ENCODE results near the gene BLZF1.
A peak's percentile ranks its signal among the peaks of the same experiment; 100 is the strongest.
"Not testable (repeated sequence)": the region's sequence is repeated elsewhere in the genome, so short reads cannot be mapped to it uniquely, and the experiment has no call there.

Gene BLZF1

DNA sequence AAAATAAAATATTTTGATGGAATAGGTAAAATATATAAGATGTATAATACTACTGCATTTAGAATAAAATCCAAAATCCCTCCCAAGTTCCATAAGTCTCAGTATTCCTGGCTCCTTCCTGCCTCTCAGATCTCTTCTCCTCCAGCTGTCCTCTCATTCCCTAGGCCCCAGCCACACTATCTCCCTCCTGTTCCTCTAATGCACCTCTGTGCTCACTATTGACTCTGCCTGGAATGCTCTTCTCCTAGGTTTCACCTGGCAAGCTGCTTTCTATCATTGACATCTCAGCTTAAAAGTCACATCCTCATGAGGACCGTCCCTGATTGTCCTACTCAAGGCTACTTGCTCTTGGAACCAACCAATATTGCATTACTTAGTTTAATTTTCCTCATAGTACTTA, 7.6 kb upstream of the BLZF1 start:
- no peak for DNase-seq (ENCODE audit: low read depth)

DNA sequence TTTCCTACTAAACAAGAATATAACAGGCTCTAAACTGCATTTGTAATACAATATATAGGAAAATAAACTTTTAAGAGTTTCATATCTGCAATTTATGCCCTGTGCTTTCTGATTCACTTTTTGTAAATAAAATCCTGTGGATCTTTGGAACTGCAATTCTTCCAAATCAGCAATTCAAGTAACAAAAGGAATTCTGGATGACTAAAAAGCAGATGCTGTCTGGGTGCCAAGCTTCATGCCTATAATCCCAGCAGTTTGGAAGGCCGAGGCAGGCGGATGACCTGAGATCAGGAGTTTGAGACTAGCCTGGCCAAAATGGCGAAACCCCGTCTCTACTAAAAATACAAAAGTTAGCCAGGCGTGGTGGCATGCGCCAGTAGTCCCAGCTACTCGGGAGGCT, 6.7 kb upstream of the BLZF1 start:
- DNase-seq (ENCODE audit: low read depth) = peak; percentile 4

DNA sequence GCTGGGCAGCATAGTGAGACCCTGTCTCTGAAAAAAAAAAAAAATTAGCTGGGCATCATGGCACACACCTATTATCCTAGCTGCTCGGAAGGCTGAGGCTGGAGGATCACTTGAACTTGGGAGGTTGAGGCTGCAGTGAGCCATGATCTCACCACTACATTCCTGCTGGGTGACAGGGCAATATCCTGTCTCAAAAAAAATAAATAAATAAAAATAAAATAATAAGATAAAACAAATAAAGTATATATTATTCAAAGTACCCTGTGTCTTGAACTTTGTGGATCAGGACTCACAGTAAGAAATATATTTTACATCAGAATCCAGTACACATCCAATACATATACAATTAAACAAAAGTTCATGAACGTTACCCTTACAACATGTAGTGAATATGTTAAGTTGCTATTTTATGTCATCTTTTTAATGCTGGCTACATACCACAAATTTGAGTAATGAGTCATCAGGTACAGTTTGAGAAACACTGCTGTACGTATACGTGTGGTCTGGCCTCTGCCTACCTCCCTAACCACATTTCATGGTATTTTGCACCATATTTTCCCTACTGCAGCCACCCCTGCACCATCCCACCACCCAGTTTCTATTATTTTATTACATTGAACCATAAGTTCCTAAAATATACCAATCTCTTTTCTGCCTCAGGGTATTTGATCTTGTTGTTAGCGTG, 4.8 kb upstream of the BLZF1 start:
- DNase-seq (ENCODE audit: low read depth) = peak; percentile 70

DNA sequence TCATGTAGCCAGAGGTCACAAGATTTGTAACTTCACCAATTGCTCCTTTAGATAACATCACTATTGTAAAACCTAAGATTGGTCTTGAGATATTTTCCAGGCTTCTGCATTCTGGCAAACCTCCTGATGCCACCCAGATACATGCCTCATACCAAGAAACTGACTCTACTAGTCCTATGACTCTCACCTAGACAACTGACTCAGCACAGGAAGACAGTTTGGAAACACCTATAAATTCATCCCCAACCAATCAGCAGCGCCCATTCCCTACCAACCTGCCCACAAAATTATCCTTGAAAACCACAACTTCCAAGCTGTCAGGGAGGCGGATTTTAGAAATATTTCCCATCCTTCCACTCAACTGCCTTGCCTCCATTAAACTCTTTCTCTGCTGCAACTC, 3.0 kb upstream of the BLZF1 start:
- DNase-seq (ENCODE audit: low read depth) = no peak

DNA sequence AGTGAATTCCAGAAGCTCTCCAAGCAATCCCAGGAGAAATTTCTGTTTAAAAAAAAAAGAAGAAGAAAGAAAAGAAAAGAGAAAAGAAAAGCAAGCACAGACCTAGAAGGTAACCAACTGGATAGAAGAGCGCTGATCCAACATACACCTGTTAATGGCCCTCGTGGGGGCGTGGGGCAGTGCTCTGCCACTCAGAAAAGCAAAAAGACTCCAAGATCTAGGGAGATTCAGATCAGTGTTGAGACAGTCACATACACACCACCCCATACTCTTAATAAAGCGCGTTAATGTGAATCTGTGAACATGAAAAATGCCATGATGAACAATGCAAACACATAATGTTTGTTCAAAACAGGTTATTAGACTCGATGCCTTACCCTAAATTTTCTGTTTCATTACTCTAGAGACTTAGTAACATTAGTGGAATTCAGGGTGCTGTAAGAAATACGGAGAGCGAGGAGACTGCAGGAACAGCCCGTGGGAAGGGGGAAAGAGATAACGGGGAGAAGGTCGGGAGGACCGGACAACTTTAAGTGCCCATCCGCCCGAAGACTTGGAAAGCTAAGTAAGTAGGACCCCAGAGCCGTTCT, 804 bp upstream of the BLZF1 start:
- no peak for DNase-seq (ENCODE audit: low read depth)

DNA sequence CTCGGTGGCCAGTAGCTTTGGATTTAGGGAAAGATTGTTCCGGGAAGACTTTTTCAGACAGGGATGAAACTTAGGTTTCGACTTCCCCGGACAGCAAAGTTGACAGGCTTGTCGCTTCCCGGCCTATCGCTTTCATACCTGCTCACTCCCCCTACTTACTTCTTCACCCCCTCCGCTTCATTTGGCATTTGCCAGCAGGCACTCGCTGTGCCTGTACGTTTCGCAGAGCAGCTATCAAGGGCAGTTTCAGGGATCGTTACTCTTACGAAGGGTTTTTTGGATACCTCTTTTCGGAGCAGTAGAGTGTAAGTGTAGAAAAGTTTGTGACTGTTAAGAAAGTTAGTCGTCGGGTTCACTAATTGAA, 393 bp downstream of the BLZF1 start:
- DNase-seq (ENCODE audit: low read depth) = peak; percentile 3

DNA sequence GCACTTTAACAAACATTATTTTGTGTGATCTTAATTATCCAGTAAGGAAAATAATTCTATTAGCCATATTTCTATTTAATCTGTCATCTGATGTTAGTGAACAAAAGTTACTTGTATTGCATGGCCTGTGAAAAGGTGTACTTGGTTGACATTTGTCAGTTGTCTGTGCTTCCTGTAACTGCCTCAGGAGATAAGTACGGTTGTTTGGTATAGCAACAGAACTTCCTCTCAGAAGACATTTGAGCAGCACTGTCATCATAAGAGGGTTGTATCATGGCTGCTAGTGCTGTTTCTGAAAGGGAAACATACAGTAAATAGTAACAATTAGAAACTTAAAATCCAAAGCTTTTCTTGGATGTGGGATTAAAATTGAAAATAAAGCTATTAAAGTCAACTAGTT, 3.4 kb downstream of the BLZF1 start:
- no peak for DNase-seq (ENCODE audit: low read depth)

DNA sequence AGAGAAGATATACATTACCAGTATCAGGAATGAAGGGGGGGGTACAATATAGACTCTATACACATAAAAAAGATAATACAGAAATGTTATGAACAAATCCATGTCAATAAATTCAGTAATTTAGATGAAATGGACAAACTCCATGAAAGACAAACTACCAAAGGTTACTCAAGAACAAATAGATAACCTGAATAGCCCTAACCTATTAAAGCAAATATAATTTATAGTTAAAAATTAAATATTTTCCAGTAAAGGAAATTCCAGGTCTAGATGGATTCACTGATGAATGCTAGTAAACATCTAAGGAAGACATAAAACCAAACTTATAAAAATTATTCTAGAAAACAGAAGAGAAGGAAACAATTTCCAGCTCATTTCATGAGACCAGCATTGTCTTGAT, 13.2 kb downstream of the BLZF1 start:
- DNase-seq (ENCODE audit: low read depth) = no peak

DNA sequence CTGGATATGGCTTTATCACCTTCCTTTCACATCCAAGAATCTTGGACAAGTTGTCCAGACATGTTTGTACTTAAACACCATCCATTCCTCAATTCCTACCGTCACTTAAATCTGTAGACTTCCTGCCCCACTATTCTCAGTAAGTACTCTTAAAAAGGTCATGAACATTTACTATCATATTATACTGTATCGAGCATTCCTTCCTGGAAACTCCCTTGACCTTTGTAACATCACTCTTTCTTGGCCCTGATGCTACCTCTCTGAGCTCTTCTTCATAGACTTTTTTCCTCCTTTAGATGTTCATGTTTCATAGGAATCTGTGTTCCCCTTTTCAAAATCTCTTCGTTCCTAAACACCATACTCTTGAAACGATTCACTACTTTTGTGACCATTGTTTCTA, 15.5 kb downstream of the BLZF1 start:
- DNase-seq (ENCODE audit: low read depth) = no peak

DNA sequence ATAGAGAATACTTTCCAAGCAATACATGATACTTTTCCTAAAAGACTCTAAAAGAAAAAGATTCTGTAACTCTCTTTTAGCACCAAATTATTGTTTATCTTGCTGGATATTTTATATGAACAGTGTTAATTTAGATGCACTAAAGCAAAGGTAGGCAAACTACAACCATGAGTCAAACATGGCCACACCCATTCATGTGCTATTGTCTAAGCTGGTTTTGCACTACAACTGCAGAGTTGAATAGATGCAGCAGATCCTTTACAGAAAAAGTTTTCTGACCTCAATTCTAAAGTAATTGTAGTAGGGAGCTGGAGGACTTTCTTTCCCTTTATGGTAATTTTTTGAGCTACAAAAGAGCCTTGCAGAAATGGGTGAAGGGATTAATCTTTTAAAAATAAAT, 19.4 kb downstream of the BLZF1 start:
- DNase-seq (ENCODE audit: low read depth) = no peak

DNA sequence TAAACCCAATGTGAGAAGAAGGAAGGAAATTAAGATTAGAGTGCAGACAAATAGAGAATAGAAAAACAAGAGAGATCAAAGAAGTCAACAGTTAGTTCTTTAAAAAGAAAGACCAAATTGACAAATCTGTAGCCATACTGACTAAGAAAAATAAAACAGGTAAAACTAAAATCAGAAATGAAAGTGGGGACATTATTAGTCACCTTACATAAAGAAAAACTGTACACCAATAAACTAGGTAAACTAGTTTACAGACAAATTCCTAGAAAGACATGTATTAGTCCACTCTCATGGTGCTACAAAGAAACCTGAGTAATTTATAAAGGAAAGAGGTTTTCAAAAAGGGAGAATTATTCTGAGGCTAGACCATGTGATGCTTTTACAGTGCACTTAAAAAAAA, 22.3 kb downstream of the BLZF1 start:
- no peak for DNase-seq (ENCODE audit: low read depth)

DNA sequence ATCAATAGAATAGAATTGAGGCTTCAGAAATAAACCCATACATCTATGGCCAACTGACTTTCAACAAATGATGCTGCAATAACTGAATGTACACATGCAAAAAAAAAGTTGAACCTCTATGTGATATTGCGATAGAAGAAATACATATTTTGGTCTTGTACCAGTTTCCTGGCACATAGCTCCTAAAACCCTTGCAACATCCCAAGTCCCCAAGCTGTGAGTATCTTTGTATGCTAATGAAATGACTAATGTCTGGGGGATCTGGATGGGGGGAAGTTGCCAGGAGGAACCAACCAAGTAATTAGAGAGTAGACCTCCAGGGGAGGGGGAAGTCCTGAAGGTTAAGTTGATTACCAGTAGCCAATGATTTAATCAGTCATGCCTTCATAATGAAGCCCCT, 24.4 kb downstream of the BLZF1 start:
- peak; percentile 53 for DNase-seq (ENCODE audit: low read depth)

DNA sequence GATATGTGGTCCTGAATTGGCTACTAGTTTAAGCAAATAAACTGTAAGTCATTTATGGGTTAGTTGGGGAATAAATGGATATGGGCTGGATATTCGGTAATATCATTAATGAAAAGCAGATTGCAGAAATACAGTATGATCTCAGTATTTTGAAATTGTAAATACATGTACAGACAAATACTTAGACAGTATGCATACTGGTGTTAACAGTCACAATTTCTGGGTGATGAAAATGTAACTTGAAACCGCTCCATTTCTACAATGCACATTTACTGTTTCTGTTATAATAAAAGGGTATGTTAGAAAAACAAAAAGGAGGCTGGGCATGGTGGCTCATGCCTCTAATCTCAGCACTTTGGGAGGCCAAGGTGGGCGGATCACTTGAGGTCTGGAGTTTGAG, 28.0 kb downstream of the BLZF1 start:
- peak; percentile 24 for DNase-seq (ENCODE audit: low read depth)

DNA sequence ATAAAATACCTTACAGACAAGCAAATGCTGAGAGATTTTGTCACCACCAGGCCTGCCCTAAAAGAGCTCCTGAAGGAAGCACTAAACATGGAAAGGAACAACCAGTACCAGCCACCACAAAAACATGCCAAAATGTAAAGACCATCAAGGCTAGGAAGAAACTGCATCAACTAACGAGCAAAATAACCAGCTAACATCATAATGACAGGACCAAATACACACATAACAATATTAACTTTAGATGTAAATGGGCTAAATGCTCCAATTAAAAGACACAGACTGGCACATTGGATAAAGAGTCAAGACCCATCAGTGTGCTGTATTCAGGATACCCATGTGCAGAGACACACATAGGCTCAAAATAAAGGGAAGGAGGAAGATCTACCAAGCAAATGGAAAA, 34.6 kb downstream of the BLZF1 start:
- DNase-seq (ENCODE audit: low read depth) = not testable (repeated sequence)

DNA sequence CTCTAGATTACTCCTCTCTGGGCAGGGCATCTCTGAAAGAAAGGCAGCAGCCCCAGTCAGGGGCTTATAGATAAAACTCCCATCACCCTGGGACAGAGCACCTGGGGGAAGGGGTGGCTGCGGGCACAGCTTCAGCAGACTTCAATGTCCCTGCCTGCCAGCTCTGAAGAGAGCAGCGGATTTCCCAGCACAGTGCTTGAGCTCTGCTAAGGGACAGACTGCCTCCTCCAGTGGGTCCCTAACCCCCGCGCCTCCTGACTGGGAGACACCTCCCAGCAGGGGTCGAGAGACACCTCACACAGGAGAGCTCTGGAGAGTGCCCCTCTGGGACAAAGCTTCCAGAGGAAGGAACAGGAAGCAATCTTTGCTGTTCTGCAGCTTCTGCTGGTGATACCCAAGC, 40.3 kb downstream of the BLZF1 start:
- not testable (repeated sequence) for DNase-seq (ENCODE audit: low read depth)

DNA sequence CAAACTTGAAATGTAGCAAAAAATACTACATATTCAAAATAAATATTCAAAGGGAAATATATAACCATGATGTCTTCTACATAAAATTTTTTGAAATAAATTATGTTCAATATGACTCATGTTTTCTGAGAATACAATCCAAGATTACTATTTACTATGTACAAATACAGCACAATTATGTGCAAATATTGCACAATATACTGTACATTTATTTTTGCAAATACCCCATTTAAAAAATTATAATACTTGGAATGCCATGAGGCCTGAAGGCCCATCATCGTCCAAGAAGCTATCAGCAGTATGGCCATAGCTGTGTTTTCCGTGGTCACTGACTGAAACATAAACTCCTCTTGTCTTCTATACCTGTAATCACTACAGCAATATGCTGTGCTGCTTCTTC, 47.0 kb downstream of the BLZF1 start:
- DNase-seq (ENCODE audit: low read depth) = no peak

DNA sequence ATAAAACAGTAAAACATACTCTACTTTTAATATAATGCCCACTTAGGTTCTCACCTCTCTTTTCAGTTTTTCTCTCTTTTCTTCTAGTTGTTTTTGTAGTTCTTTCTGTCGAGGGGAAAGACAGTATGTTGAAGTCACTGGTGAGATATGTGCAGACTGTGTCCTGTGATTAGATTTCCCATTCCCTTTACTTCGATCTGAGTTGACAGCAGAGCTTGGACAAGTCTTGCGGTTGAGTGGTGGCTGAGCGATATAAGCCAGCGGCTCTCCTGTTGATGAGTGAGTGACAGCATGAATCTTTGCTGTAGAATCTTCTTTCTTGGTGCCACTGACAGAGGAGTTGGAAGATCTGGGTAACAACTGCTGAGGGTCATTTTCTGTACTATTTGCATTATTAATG, 53.3 kb downstream of the BLZF1 start:
- no peak for DNase-seq (ENCODE audit: low read depth)

DNA sequence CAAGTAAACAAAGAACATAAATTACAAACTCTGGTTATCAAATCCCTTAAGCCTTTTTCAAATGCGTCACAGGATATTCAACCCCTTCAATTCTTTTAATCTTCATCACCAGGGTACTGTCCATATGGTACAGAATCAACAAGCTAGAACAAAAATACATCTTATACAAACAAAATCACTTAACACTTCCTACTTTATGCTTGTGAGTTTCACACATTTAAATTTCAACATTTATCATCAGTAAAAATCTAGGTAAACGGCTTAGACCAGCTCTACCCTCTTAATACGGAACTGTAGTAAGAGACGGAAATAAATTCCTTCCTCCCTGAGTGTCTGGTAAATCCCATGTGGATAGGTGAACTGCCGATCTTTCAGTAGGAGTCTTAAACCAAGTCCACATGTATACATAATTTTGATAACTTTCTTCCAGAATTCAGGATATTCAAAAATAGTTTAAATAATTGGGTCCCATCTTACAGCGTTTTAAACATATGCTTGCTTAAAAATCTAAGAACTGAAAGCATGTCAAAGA, 58.2 kb downstream of the BLZF1 start:
- no peak for DNase-seq (ENCODE audit: low read depth)

DNA sequence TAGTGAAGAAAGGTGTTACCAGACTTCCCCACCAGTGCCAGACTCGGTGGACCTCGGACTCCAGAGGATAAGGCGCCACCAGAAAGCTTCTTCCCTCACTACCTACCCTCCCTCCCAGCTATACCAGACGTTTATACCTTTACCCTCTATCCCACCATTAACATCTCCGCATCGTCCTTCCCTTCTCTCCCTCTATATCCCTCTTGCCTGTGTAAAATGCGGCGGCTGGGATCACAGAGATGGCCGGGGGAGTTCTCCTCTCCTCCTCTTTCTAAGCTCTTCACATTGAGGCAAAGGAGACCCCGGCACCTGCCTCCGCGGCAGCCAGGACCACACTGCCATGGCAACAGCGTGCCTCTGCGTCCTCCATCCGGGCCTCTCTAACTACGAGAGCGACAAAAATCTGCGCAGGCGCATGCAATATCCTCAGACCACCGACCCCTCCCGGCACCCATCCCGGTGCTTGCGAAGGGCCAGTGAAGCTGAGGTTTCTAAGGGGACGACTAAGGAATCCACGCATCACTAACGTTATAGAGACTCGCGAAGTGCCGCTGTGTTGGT, 59.2 kb downstream of the BLZF1 start, which contains the start of gene CCDC181:
CCDC181 (minus strand) TSS at position 394 of the 561 bp plus-strand sequence. CDS start 2,547 bp downstream, outside the sequence.
- peak; percentile 26 for DNase-seq (ENCODE audit: low read depth)
